ENCODE measurements around the gene ITGB1BP1. TPM values are rescaled to one million over a fixed set of nuclear protein-coding genes. Genes with fewer than 3 reads are reported as not detected.

Gene ITGB1BP1
- total and polyA plus RNA-seq, 9 of the 15 experiments (the other 6 are each of a cell fraction or from before 2014, with no cell fraction given): 37.8 to 95.3 (median 50.4) TPM

DNA sequence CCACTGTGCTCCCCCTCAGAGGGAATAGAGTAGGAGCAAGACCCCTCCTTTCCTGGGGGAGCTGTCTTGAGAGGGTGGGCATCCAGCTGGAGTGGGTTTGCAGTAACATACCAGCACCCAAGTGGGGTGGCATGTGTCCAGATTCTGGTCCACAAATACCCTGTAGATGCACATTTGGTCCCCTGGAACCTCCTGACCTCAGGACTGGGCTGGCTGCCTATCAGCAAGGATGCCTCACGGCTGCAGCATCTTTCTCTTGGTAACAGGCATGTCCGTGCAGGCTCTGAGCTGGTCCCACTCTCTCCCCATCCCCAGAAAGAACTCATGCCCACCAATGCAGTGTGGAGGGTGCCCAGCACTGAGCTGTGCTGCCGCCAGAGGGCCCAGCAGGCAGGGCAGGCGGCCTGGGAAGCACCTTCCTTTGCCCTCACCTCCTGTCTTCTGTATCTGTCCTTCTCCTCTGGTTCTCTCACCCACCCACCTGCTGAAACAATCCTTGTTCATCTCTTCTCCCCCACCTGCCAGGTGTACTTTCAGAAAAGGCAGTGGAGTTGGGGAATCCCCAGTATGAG, 47.4 kb downstream of the ITGB1BP1 start:
- Histone ChIP-seq H3K27me3 (ENCODE audit: control insufficient read depth in 2 of 2, insufficient read depth in 2 of 2, low read length in 2 of 2) (peaks cover 2 to 35% of the 10 kb centered on the region in 2 experiments; a peak in 2 of 5 replicates), H3K36me3 (ENCODE audit: control insufficient read depth, insufficient read depth, low read length) (no peaks in the 10 kb centered on the region), H3K79me2 (ENCODE audit: control insufficient read depth, insufficient read depth, low read length) (no peaks in the 10 kb centered on the region), H3K9me1 (ENCODE audit: control insufficient read depth, insufficient read depth, low read length) (no peaks in the 10 kb centered on the region), H3K9ac (ENCODE audit: insufficient read depth in 1 of 2, low read depth in 2 of 2, low read length in 2 of 2) (no peak overlapping the region), H3K9me3 (replicated peaks; ENCODE audit: control insufficient read depth, insufficient read depth, low read depth, low read length) (no peaks in the 10 kb centered on the region), H3K4me3 (no peak overlapping the region), H4K20me1 (replicated peaks; ENCODE audit: control insufficient read depth, insufficient read depth, low read length) (no peaks in the 10 kb centered on the region), H3K4me1 (replicated peaks in 1 of 2; ENCODE audit: control insufficient read depth in 2 of 2, insufficient read depth in 2 of 2, low read length in 2 of 2) (peaks cover 2 to 3% of the 10 kb centered on the region in 2 experiments; a peak in 3 of 5 replicates), H2AFZ (ENCODE audit: low read depth, low read length) (no peak overlapping the region), H3K27ac (ENCODE audit: extremely low read depth, low read depth, low read length) (no peak overlapping the region), H3K4me2 (ENCODE audit: insufficient read depth, low read length) (no peak overlapping the region)
- CTCF ChIA-PET (ENCODE audit: low intra/inter-chr PET ratio): no interaction called here
- in situ Hi-C loops (cut with MboI): no loop called here
- FAIRE-seq (no peak), DNase-seq (ENCODE audit: extremely low read depth in 1 of 4, low spot score in 3 of 4) (no peak), ATAC-seq (peak; percentile 64)
- BruUV-seq (replicated peaks): no TSS peak
- POLR2A ChIA-PET: interaction anchor here (0.7 to 1.2 kb wide), 2 partner anchors 11 to 233 kb away, joined by 3 read pairs; no protein-coding TSS in a partner anchor
- intact Hi-C loops (cut with micrococcal nuclease): no loop called here
- WGBS (ENCODE audit: insufficient coverage, low coverage, missing lambda C conversion rate): 13% methylated on average over 4 of the region's 4 CpGs
- TF ChIP-seq NFIX (CRISPR knock-in tag; IDR thresholded peaks at IDR 0.05; ENCODE audit: low read depth): no peak
- no peak for TF ChIP-seq SRF (CRISPR knock-in tag; IDR thresholded peaks at IDR 0.05)
- TF ChIP-seq, protein P1, sequence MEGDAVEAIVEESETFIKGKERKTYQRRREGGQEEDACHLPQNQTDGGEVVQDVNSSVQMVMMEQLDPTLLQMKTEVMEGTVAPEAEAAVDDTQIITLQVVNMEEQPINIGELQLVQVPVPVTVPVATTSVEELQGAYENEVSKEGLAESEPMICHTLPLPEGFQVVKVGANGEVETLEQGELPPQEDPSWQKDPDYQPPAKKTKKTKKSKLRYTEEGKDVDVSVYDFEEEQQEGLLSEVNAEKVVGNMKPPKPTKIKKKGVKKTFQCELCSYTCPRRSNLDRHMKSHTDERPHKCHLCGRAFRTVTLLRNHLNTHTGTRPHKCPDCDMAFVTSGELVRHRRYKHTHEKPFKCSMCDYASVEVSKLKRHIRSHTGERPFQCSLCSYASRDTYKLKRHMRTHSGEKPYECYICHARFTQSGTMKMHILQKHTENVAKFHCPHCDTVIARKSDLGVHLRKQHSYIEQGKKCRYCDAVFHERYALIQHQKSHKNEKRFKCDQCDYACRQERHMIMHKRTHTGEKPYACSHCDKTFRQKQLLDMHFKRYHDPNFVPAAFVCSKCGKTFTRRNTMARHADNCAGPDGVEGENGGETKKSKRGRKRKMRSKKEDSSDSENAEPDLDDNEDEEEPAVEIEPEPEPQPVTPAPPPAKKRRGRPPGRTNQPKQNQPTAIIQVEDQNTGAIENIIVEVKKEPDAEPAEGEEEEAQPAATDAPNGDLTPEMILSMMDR (IDR thresholded peaks at IDR 0.05 in 2 of 3, conservative IDR thresholded peaks at IDR 0.05 in 1 of 3; ENCODE audit: insufficient read depth in 2 of 3, low read depth in 1 of 3, low read length in 3 of 3): peak; percentile 22 to 46 (median 29); a peak in 5 of 6 replicates
- TF ChIP-seq, protein P2, sequence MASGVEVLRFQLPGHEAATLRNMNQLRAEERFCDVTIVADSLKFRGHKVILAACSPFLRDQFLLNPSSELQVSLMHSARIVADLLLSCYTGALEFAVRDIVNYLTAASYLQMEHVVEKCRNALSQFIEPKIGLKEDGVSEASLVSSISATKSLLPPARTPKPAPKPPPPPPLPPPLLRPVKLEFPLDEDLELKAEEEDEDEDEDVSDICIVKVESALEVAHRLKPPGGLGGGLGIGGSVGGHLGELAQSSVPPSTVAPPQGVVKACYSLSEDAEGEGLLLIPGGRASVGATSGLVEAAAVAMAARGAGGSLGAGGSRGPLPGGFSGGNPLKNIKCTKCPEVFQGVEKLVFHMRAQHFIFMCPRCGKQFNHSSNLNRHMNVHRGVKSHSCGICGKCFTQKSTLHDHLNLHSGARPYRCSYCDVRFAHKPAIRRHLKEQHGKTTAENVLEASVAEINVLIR (CRISPR knock-in tag; IDR thresholded peaks at IDR 0.05): no peak
